Stimulated activated effector memory CD8-positive, alpha-beta T cell treated with anti-CD3 and anti-CD28 coated beads, Interleukin-12 subunit alpha, Interleukin-12 subunit beta, amount 100 ng/mL, for 72 hours (primary cell): ENCODE results near the gene MED26.

Experiments used
- ATAC-seq: fragments of 150-1000 bp; cut with Tn5 transposase; 2 replicates; pipeline ENCODE4 v1.10.0; 2021
- DNase-seq, 2 donors: peaks; one replicate each; pipeline ENCODE4 v3.0.0; 2021 to 2022; ENCODE audit warnings: low spot score in 2 of 2
- H3K27ac Mint-ChIP-seq: one replicate; pipeline ENCODE4 v1.8.0; 2022; ENCODE audit warnings: mild to moderate bottlenecking, mixed read lengths
- H3K36me3 Mint-ChIP-seq: one replicate; pipeline ENCODE4 v1.8.0; 2022; ENCODE audit warnings: mild to moderate bottlenecking, mixed read lengths
- H3K4me1 Mint-ChIP-seq: one replicate; pipeline ENCODE4 v1.8.0; 2022; ENCODE audit warnings: mixed read lengths
- H3K4me3 Mint-ChIP-seq: one replicate; pipeline ENCODE4 v1.8.0; 2022; ENCODE audit warnings: mild to moderate bottlenecking, mixed read lengths
- H3K9me3 Mint-ChIP-seq: one replicate; pipeline ENCODE4 v1.8.0; 2022; ENCODE audit warnings: mixed read lengths

The MED26 gene

GRCh38 chr19:16541526-16542044 is 86.4 kb downstream of the MED26 start:
- ATAC-seq: no peak
- Mint-ChIP-seq H3K9me3 (no peaks in the 10 kb centered on the region), H3K27ac (peak overlapping the region; percentile 85), H3K36me3 (peaks cover 71% of the 10 kb centered on the region), H3K4me1 (peaks cover 55% of the 10 kb centered on the region), H3K4me3 (peak overlapping the region; percentile 84)
- DNase-seq: no peak

- ATAC-seq: no peak
- Mint-ChIP-seq H3K4me1 (peaks cover 61% of the 10 kb centered on the region), H3K4me3 (peak overlapping the region; percentile 84), H3K9me3 (no peaks in the 10 kb centered on the region), H3K27ac (peak overlapping the region; percentile 85), H3K36me3 (peaks cover 74% of the 10 kb centered on the region)
- DNase-seq: no peak
Measured at GRCh38 chr19:16540948-16541347, 87.1 kb downstream of the MED26 start.

- peak overlapping the region; percentile 79 for H3K27ac Mint-ChIP-seq
- H3K9me3 Mint-ChIP-seq: no peaks in the 10 kb centered on the region
- no peak for DNase-seq
- H3K4me3 Mint-ChIP-seq: no peak overlapping the region
- H3K4me1 Mint-ChIP-seq: peaks cover 47% of the 10 kb centered on the region
- ATAC-seq: no peak
- peaks cover 93% of the 10 kb centered on the region for H3K36me3 Mint-ChIP-seq
Measured at GRCh38 chr19:16537111-16537510, 90.9 kb downstream of the MED26 start.

- ATAC-seq (no peak), DNase-seq (no peak)
- Mint-ChIP-seq H3K4me3 (no peak overlapping the region), H3K4me1 (peaks cover 42% of the 10 kb centered on the region), H3K36me3 (peaks cover 96% of the 10 kb centered on the region), H3K27ac (peak overlapping the region; percentile 60), H3K9me3 (no peaks in the 10 kb centered on the region)
Measured at GRCh38 chr19:16536130-16536529, 91.9 kb downstream of the MED26 start.

GRCh38 chr19:16535381-16535780 is 92.6 kb downstream of the MED26 start:
- peaks cover 95% of the 10 kb centered on the region for H3K36me3 Mint-ChIP-seq
- no peak for ATAC-seq

GRCh38 chr19:16532440-16533234 is 95.4 kb downstream of the MED26 start:
- H3K4me1 Mint-ChIP-seq: peaks cover 16% of the 10 kb centered on the region
- H3K4me3 Mint-ChIP-seq: no peak overlapping the region
- H3K27ac Mint-ChIP-seq: no peak overlapping the region
- H3K9me3 Mint-ChIP-seq: no peaks in the 10 kb centered on the region
- ATAC-seq (no peak), DNase-seq (no peak)
- H3K36me3 Mint-ChIP-seq: peaks cover 95% of the 10 kb centered on the region

More at GRCh38 chr19:16535381-16535780, 92.6 kb downstream of the MED26 start:
- Mint-ChIP-seq H3K27ac (no peak overlapping the region), H3K9me3 (no peaks in the 10 kb centered on the region), H3K4me1 (peaks cover 40% of the 10 kb centered on the region), H3K4me3 (no peak overlapping the region)
- no peak for DNase-seq

- Mint-ChIP-seq H3K4me3 (no peak overlapping the region), H3K36me3 (peaks cover 95% of the 10 kb centered on the region), H3K27ac (peak overlapping the region; percentile 81), H3K4me1 (peaks cover 5% of the 10 kb centered on the region), H3K9me3 (no peaks in the 10 kb centered on the region)
- no peak for DNase-seq
- no peak for ATAC-seq
Measured at GRCh38 chr19:16531380-16531669, 96.7 kb downstream of the MED26 start.

GRCh38 chr19:16530540-16531379 is 97.2 kb downstream of the MED26 start:
- DNase-seq (no peak), ATAC-seq (no peak)
- Mint-ChIP-seq H3K4me3 (no peak overlapping the region), H3K9me3 (no peaks in the 10 kb centered on the region), H3K4me1 (no peaks in the 10 kb centered on the region), H3K36me3 (peaks cover 95% of the 10 kb centered on the region), H3K27ac (peak overlapping the region; percentile 81)

GRCh38 chr19:16529466-16530144 is 98.4 kb downstream of the MED26 start:
- DNase-seq: no peak
- ATAC-seq: no peak
- Mint-ChIP-seq H3K4me1 (no peaks in the 10 kb centered on the region), H3K9me3 (no peaks in the 10 kb centered on the region), H3K4me3 (no peak overlapping the region), H3K27ac (peak overlapping the region; percentile 43), H3K36me3 (peaks cover 93% of the 10 kb centered on the region)

GRCh38 chr19:16527971-16528521 is 100.0 kb downstream of the MED26 start:
- peak; percentile 25 to 63 for DNase-seq
- H3K4me3 Mint-ChIP-seq: no peak overlapping the region

GRCh38 chr19:16527334-16527935 is 100.6 kb downstream of the MED26 start:
- Mint-ChIP-seq H3K36me3 (peaks cover 94% of the 10 kb centered on the region), H3K27ac (peak overlapping the region; percentile 34), H3K4me3 (no peak overlapping the region), H3K4me1 (no peaks in the 10 kb centered on the region), H3K9me3 (no peaks in the 10 kb centered on the region)
- DNase-seq (no peak), ATAC-seq (no peak)

More at GRCh38 chr19:16527971-16528521, 100.0 kb downstream of the MED26 start:
- Mint-ChIP-seq H3K9me3 (no peaks in the 10 kb centered on the region), H3K27ac (peak overlapping the region; percentile 34), H3K36me3 (peaks cover 93% of the 10 kb centered on the region), H3K4me1 (no peaks in the 10 kb centered on the region)
- ATAC-seq: peak; percentile 78

GRCh38 chr19:16525751-16526481 is 102.1 kb downstream of the MED26 start:
- peaks cover 94% of the 10 kb centered on the region for H3K36me3 Mint-ChIP-seq
- H3K27ac Mint-ChIP-seq: no peak overlapping the region
- H3K4me1 Mint-ChIP-seq: no peaks in the 10 kb centered on the region
- H3K9me3 Mint-ChIP-seq: no peaks in the 10 kb centered on the region
- no peak for DNase-seq
- H3K4me3 Mint-ChIP-seq: no peak overlapping the region
- no peak for ATAC-seq

- no peaks in the 10 kb centered on the region for H3K9me3 Mint-ChIP-seq
Measured at GRCh38 chr19:16524991-16525734, 102.8 kb downstream of the MED26 start.

More at GRCh38 chr19:16524991-16525734, 102.8 kb downstream of the MED26 start:
- Mint-ChIP-seq H3K36me3 (peaks cover 98% of the 10 kb centered on the region), H3K4me3 (no peak overlapping the region), H3K4me1 (no peaks in the 10 kb centered on the region), H3K27ac (no peak overlapping the region)
- no peak for ATAC-seq
- DNase-seq: no peak
